GM21528 (cell line): Measurements from ENCODE around the gene EXOC7.
"Not testable (repeated sequence)": the region's sequence is repeated elsewhere in the genome, so short reads cannot be mapped to it uniquely, and the experiment has no call there.

Experiments used
- ATAC-seq: cut with Tn5 transposase; IDR thresholded peaks from one replicate; pipeline ENCODE4 v1.9.1; 2021; ENCODE audit warnings: mild to moderate bottlenecking, moderate library complexity; ENCODE audit not compliant: unreplicated experiment, low FRiP score

EXOC7 gene

GRCh38 chr17:76089680-76090516 is 13.7 kb downstream of the EXOC7 start:
- ATAC-seq = no peak

- ATAC-seq = no peak
Measured at GRCh38 chr17:76088868-76089576, 14.6 kb downstream of the EXOC7 start.

GRCh38 chr17:76088041-76088867 is 15.3 kb downstream of the EXOC7 start:
- ATAC-seq = no peak

- ATAC-seq = no peak
Measured at GRCh38 chr17:76087531-76087930, 16.1 kb downstream of the EXOC7 start.

- ATAC-seq = no peak
Measured at GRCh38 chr17:76086384-76086783, 17.2 kb downstream of the EXOC7 start.

GRCh38 chr17:76085731-76086366 is 17.7 kb downstream of the EXOC7 start:
- ATAC-seq = no peak

- ATAC-seq = no peak
Measured at GRCh38 chr17:76085066-76085730, 18.4 kb downstream of the EXOC7 start.

- ATAC-seq = no peak
Measured at GRCh38 chr17:76083536-76084182, 19.9 kb downstream of the EXOC7 start.

- ATAC-seq = no peak
Measured at GRCh38 chr17:76082326-76083251, 21.0 kb downstream of the EXOC7 start.

GRCh38 chr17:76081295-76082210 is 22.0 kb downstream of the EXOC7 start:
- ATAC-seq = no peak

- ATAC-seq = no peak
Measured at GRCh38 chr17:76080768-76081287, 22.8 kb downstream of the EXOC7 start.

- no peak for ATAC-seq
Measured at GRCh38 chr17:76079956-76080767, 23.4 kb downstream of the EXOC7 start.

- no peak for ATAC-seq
Measured at GRCh38 chr17:76079535-76079955, 24.0 kb downstream of the EXOC7 start.

- no peak for ATAC-seq
Measured at GRCh38 chr17:76078860-76079534, 24.6 kb downstream of the EXOC7 start, which contains the start of gene ZACN. TSS of gene ZACN (plus strand) at chr17:76079182. CDS start at chr17:76079265, 83 bp downstream.

GRCh38 chr17:76078370-76078769 is 25.2 kb downstream of the EXOC7 start:
- ATAC-seq = not testable (repeated sequence)
